CD1c-positive myeloid dendritic cell (primary cell): ENCODE measurements around the gene ATG10.
"Not testable (repeated sequence)": the region's sequence is repeated elsewhere in the genome, so short reads cannot be mapped to it uniquely, and the experiment has no call there.

ENCODE experiments used
- DNase-seq: peaks from one replicate; pipeline ENCODE4 v3.0.0-alpha.2; 2016; ENCODE audit errors: extremely low spot score

Gene ATG10

GRCh38 chr5:81982172-81982685 lies 10.4 kb downstream of the ATG10 start:
- not testable (repeated sequence) for DNase-seq

GRCh38 chr5:81983148-81983547 lies 11.3 kb downstream of the ATG10 start:
- not testable (repeated sequence) for DNase-seq

GRCh38 chr5:81983563-81983962 lies 11.7 kb downstream of the ATG10 start:
- not testable (repeated sequence) for DNase-seq

GRCh38 chr5:81986126-81986525 lies 14.3 kb downstream of the ATG10 start:
- no peak for DNase-seq

- DNase-seq: no peak
These were observed 17.4 kb downstream of the ATG10 start for GRCh38 chr5:81989204-81989603.

- DNase-seq: no peak
These were observed 22.9 kb downstream of the ATG10 start for GRCh38 chr5:81994679-81995078.

- DNase-seq: no peak
These were observed 23.6 kb downstream of the ATG10 start for GRCh38 chr5:81995407-81995806.

GRCh38 chr5:82004511-82004910 lies 32.7 kb downstream of the ATG10 start:
- no peak for DNase-seq

GRCh38 chr5:82009869-82010268 lies 38.0 kb downstream of the ATG10 start:
- not testable (repeated sequence) for DNase-seq

- DNase-seq: no peak
These were observed 38.9 kb downstream of the ATG10 start for GRCh38 chr5:82010696-82011095.

GRCh38 chr5:82011761-82012160 lies 39.9 kb downstream of the ATG10 start:
- no peak for DNase-seq

GRCh38 chr5:82014644-82015043 lies 42.8 kb downstream of the ATG10 start:
- not testable (repeated sequence) for DNase-seq

GRCh38 chr5:82018462-82018861 lies 46.6 kb downstream of the ATG10 start:
- no peak for DNase-seq

GRCh38 chr5:82019342-82020138 lies 47.7 kb downstream of the ATG10 start:
- DNase-seq: peak; percentile 9

GRCh38 chr5:82022499-82022898 lies 50.7 kb downstream of the ATG10 start:
- no peak for DNase-seq

GRCh38 chr5:82023644-82024043 lies 51.8 kb downstream of the ATG10 start:
- no peak for DNase-seq

GRCh38 chr5:82031220-82032119 lies 59.6 kb downstream of the ATG10 start:
- DNase-seq: no peak

GRCh38 chr5:82042894-82043293 lies 71.1 kb downstream of the ATG10 start:
- DNase-seq: not testable (repeated sequence)

- DNase-seq: peak; percentile 62
These were observed 72.2 kb downstream of the ATG10 start for GRCh38 chr5:82044010-82044409.

GRCh38 chr5:82045554-82046275 lies 73.9 kb downstream of the ATG10 start:
- DNase-seq: no peak

GRCh38 chr5:82046276-82046647 lies 74.4 kb downstream of the ATG10 start:
- no peak for DNase-seq

GRCh38 chr5:82050955-82051354 lies 79.1 kb downstream of the ATG10 start:
- no peak for DNase-seq
